Mesendoderm (in vitro differentiated cells): ENCODE results near the gene RAB26.

Source experiments
- DNase-seq: peaks from one replicate; pipeline ENCODE4 v3.0.0; 2013
- H2AK5ac ChIP-seq: 2 replicates; pipeline ENCODE4 v1.6.1; 2013; ENCODE audit warnings: low read length, inconsistent platforms
- H2BK120ac ChIP-seq: 2 replicates; pipeline ENCODE4 v1.6.1; 2013; ENCODE audit warnings: low read depth, mild to moderate bottlenecking, low read length, moderate library complexity, mixed read lengths
- H2BK15ac ChIP-seq: replicated peaks from 2 replicates; pipeline ENCODE4 v1.6.1; 2013; ENCODE audit warnings: low read depth, mild to moderate bottlenecking, moderate library complexity
- H2BK5ac ChIP-seq: 2 replicates; pipeline ENCODE4 v1.6.1; 2013; ENCODE audit warnings: low read length, inconsistent platforms
- H3K18ac ChIP-seq: 2 replicates; pipeline ENCODE4 v1.6.1; 2013; ENCODE audit warnings: mild to moderate bottlenecking, low read length, mixed read lengths
- H3K23ac ChIP-seq: one replicate; pipeline ENCODE4 v1.6.1; 2013; ENCODE audit warnings: low read length
- H3K27ac ChIP-seq: 2 replicates; pipeline ENCODE4 v1.5.1; 2013; ENCODE audit warnings: low read depth, mild to moderate bottlenecking, inconsistent platforms, low read length, moderate library complexity
- H3K27me3 ChIP-seq: 2 replicates; pipeline ENCODE4 v1.6.1; 2013; ENCODE audit warnings: low read length, control low read depth, mild to moderate bottlenecking, inconsistent platforms; ENCODE audit not compliant: insufficient read depth, poor library complexity
- H3K36me3 ChIP-seq: 2 replicates; pipeline ENCODE4 v1.6.1; 2013; ENCODE audit warnings: low read length, inconsistent platforms; ENCODE audit not compliant: control insufficient read depth, insufficient read depth
- H3K4ac ChIP-seq: one replicate; pipeline ENCODE4 v1.6.1; 2013; ENCODE audit warnings: low read depth, mild to moderate bottlenecking, low read length, moderate library complexity
- H3K4me1 ChIP-seq: 2 replicates; pipeline ENCODE4 v1.6.1; 2013; ENCODE audit warnings: low read depth, low read length, inconsistent platforms; ENCODE audit not compliant: control insufficient read depth
- H3K4me2 ChIP-seq: 2 replicates; pipeline ENCODE4 v1.6.1; 2013; ENCODE audit warnings: low read length
- H3K4me3 ChIP-seq: 2 replicates; pipeline ENCODE4 v1.5.1; 2013; ENCODE audit warnings: mild to moderate bottlenecking, low read length
- H3K56ac ChIP-seq: one replicate; pipeline ENCODE4 v1.6.1; 2013; ENCODE audit warnings: low read length
- H3K79me1 ChIP-seq: 2 replicates; pipeline ENCODE4 v1.6.1; 2013; ENCODE audit warnings: low read length, inconsistent platforms
- H3K79me2 ChIP-seq: 2 replicates; pipeline ENCODE4 v1.6.1; 2013; ENCODE audit warnings: mild to moderate bottlenecking, low read length; ENCODE audit not compliant: control insufficient read depth, insufficient read depth
- H3K9ac ChIP-seq: 2 replicates; pipeline ENCODE4 v1.6.1; 2013; ENCODE audit warnings: low read length, inconsistent platforms
- H4K5ac ChIP-seq: one replicate; pipeline ENCODE4 v1.6.1; 2013; ENCODE audit warnings: low read length
- H4K8ac ChIP-seq: one replicate; pipeline ENCODE4 v1.6.1; 2013; ENCODE audit warnings: low read depth, mild to moderate bottlenecking, control low read depth, low read length, moderate library complexity
- WGBS: extraction: QIAGEN DNeasy Blood & Tissue Kit; methylation state at CpG from one replicate; pipeline ENCODE4 v1.1.7; 2013; ENCODE audit warnings: low lambda C conversion rate, missing lambda C conversion rate; ENCODE audit not compliant: insufficient coverage; ENCODE audit errors: extremely low coverage; 5-methylcytosine and 5-hydroxymethylcytosine counted together

The RAB26 gene

GRCh38 chr16:2191446-2191706, 43.0 kb downstream of the RAB26 start:
- no peaks in the 10 kb centered on the region for H3K27me3 ChIP-seq
- no peak overlapping the region for H3K23ac ChIP-seq

DNA sequence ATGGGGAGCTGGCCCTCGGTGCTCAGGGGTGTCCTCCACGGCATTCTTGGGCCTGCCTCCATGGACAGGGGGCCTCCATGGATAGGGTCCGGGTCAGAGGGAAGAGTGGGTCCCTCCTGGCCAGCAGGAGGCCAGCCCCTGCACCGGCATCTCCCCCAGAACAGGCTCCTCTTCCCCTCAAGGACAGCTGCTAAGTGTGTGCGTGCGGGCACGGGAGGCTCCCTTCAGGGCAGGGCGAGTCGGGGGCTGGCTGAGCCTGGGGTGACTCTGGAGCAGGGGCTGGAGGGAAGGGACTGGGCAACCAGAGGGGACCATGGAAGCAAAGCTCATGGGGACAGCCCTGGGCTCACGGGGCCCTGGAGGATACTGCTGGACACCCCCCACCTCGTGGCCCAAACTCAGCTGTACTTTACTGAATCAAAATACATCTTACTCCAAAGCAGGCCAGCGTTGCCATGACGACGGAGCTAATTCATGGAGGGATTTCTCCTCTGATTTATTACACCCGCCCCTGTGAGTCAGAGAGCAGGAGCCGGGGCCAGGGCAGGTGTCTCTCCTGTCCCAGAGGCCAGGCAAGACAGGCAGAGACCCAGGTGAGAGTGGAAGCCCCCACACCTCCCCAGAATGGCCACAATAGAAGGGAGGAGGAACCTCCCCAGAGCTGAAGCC, 45.9 kb downstream of the RAB26 start:
- Histone ChIP-seq H3K18ac (no peak overlapping the region), H4K8ac (no peak overlapping the region), H3K36me3 (no peaks in the 10 kb centered on the region), H3K27ac (no peak overlapping the region), H2BK5ac (no peak overlapping the region), H2BK120ac (no peak overlapping the region), H3K79me1 (no peaks in the 10 kb centered on the region), H3K4me3 (no peak overlapping the region), H4K5ac (no peak overlapping the region), H3K4me1 (no peaks in the 10 kb centered on the region), H3K23ac (no peak overlapping the region), H3K4ac (no peak overlapping the region), H3K9ac (no peak overlapping the region), H3K4me2 (no peak overlapping the region), H3K56ac (no peak overlapping the region), H2BK15ac (no peak overlapping the region), H3K79me2 (no peaks in the 10 kb centered on the region), H3K27me3 (peaks cover 9% of the 10 kb centered on the region), H2AK5ac (no peak overlapping the region)
- peak; percentile 40 for DNase-seq
- no CpG with 5 or more reads among the region's 16 CpGs for WGBS

More at GRCh38 chr16:2191446-2191706, 43.0 kb downstream of the RAB26 start:
- Histone ChIP-seq H3K36me3 (no peaks in the 10 kb centered on the region), H3K4me1 (no peaks in the 10 kb centered on the region), H2BK5ac (no peak overlapping the region), H3K4me3 (no peak overlapping the region), H3K56ac (no peak overlapping the region), H3K79me1 (no peaks in the 10 kb centered on the region), H3K18ac (no peak overlapping the region), H4K8ac (no peak overlapping the region), H3K4ac (no peak overlapping the region), H2BK15ac (no peak overlapping the region), H4K5ac (no peak overlapping the region), H3K79me2 (no peaks in the 10 kb centered on the region), H3K9ac (no peak overlapping the region), H3K27ac (no peak overlapping the region), H3K4me2 (no peak overlapping the region), H2AK5ac (no peak overlapping the region), H2BK120ac (no peak overlapping the region)
- WGBS = no CpG with 5 or more reads among the region's 11 CpGs
- no peak for DNase-seq

DNA sequence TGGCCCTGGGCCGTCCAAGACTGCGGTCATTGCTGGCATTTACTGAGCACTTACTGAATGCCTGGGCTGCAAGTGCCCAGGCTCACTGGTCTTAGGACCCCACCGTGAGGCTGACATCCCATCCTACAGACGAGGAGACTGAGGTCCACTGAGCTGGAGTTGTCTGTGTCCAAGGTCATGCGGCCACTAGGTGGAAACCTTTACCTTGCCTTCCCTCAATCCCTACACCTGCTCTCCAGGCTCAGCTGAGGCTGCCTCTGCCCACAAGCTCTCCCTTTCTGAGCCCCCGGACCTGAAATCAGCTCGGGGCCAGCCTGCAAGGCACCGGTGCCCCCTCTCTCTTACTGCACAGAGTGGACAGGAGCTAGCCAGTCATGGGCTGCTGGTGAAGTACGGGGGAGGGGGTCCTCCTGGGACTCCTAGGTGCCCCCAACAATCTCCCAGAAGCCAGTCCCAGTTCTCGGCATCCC, 46.5 kb downstream of the RAB26 start:
- Histone ChIP-seq H3K27ac (no peak overlapping the region), H3K56ac (no peak overlapping the region), H4K8ac (no peak overlapping the region), H2AK5ac (no peak overlapping the region), H3K4me2 (no peak overlapping the region), H2BK15ac (no peak overlapping the region), H3K27me3 (peaks cover 9% of the 10 kb centered on the region), H3K18ac (no peak overlapping the region), H4K5ac (no peak overlapping the region), H3K4me1 (no peaks in the 10 kb centered on the region), H3K9ac (no peak overlapping the region), H3K23ac (no peak overlapping the region), H3K4ac (no peak overlapping the region), H3K79me2 (no peaks in the 10 kb centered on the region), H2BK120ac (no peak overlapping the region), H3K4me3 (no peak overlapping the region), H2BK5ac (no peak overlapping the region), H3K36me3 (no peaks in the 10 kb centered on the region), H3K79me1 (no peaks in the 10 kb centered on the region)
- WGBS = no CpG with 5 or more reads among the region's 10 CpGs
- DNase-seq = peak; percentile 87

- Histone ChIP-seq H2BK15ac (no peak overlapping the region), H3K36me3 (no peaks in the 10 kb centered on the region), H3K4me2 (peak overlapping the region; percentile 38), H2BK5ac (no peak overlapping the region), H3K4ac (no peak overlapping the region), H2AK5ac (no peak overlapping the region), H3K18ac (no peak overlapping the region), H4K8ac (no peak overlapping the region), H3K4me1 (no peaks in the 10 kb centered on the region), H2BK120ac (no peak overlapping the region), H3K56ac (peak overlapping the region; percentile 49), H3K27ac (no peak overlapping the region), H3K27me3 (peaks cover 9% of the 10 kb centered on the region), H3K4me3 (no peak overlapping the region), H3K23ac (no peak overlapping the region), H3K79me1 (no peaks in the 10 kb centered on the region), H4K5ac (no peak overlapping the region), H3K79me2 (no peaks in the 10 kb centered on the region), H3K9ac (no peak overlapping the region)
- no peak for DNase-seq
- no CpG with 5 or more reads among the region's 49 CpGs for WGBS
These were observed 47.1 kb downstream of the RAB26 start for GRCh38 chr16:2195322-2196161.

DNA sequence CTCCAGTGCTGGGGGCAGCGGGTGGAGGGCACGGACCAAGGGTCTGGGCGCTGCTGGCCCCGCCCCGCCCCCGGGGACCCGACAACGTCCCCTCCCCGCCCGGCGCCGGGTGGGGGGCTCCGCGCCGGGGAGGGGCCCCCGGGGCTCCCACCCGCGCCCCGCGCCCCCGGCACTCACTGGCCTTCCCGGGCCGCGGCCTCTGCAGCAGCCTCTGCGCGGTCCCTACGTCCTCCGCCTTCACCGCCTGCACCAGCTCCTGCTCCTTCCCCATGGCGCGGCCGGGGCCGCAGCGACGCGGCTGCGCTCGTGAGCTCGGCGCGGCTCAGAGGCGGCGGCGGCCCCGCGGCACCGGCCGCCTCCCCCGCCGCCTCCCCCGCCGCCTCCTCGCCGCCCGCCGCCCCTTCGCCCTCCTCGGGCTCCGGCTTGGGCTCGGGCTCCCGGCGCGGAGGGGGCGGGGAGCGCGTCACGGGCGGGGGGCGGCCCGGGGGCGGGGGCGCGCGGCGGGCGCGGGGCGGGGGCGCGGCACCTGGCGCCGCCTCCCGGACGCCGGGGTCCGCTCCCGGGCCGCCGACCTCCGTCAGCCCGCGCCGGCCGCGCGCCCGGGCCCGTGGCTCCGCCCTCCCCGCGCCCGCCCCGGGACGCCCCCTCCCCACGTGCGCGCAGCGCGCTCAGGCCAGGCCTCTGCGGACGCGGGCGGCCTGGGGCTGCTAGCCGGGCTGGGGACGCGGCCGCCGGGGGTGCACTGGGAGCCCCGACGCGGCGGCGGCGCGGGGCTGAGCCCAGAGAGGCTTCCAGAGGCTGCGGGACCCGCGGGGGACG, 47.9 kb downstream of the RAB26 start, which contains the start of gene CASKIN1:
Gene CASKIN1 (minus strand): TSS at position 444 of the 819 bp plus-strand sequence. CDS start 173 bp downstream, at position 271.
- H3K4me3 ChIP-seq = no peak within 1 kb of the TSS
- no peak within 1 kb of the TSS for H2BK15ac ChIP-seq
- no peak within 1 kb of the TSS for H3K4ac ChIP-seq
- H3K79me1 ChIP-seq = no peaks in the 10 kb centered on the region
- peak within 1 kb of the TSS; percentile 38 for H3K4me2 ChIP-seq
- no peak within 1 kb of the TSS for H2BK5ac ChIP-seq
- no peaks in the 10 kb centered on the region for H3K4me1 ChIP-seq
- no peak within 1 kb of the TSS for H4K5ac ChIP-seq
- H2AK5ac ChIP-seq = no peak within 1 kb of the TSS
- peak within 1 kb of the TSS; percentile 54 for H3K9ac ChIP-seq
- H3K56ac ChIP-seq = peak within 1 kb of the TSS; percentile 49
- H4K8ac ChIP-seq = no peak within 1 kb of the TSS
- peak; percentile 26 for DNase-seq
- H3K23ac ChIP-seq = no peak within 1 kb of the TSS
- H3K79me2 ChIP-seq = no peaks in the 10 kb centered on the region
- no peak within 1 kb of the TSS for H3K27ac ChIP-seq
- H2BK120ac ChIP-seq = no peak within 1 kb of the TSS
- H3K27me3 ChIP-seq = peaks cover 9% of the 10 kb centered on the region
- no peaks in the 10 kb centered on the region for H3K36me3 ChIP-seq
- H3K18ac ChIP-seq = no peak within 1 kb of the TSS
- WGBS = no CpG with 5 or more reads among the region's 129 CpGs
